H1 (cell line): Measurements from ENCODE around the gene ESR1. TPM values are rescaled to one million over a fixed set of nuclear protein-coding genes. Genes with fewer than 3 reads are reported as not detected.

Experiments used
- CTCF ChIA-PET: fragments of 300-600 bp; sonication (Branson Sonifier 250); formaldehyde crosslinking; loops from one replicate; lab custom pipeline; 2021; ENCODE audit not compliant: partially characterized antibody; lab: Charles Lee
- POLR2A ChIA-PET: fragments of 300-600 bp; sonication (Branson Sonifier 250); formaldehyde crosslinking; loops from one replicate; lab custom pipeline; 2021; ENCODE audit warnings: inconsistent platforms; ENCODE audit not compliant: partially characterized antibody; lab: Charles Lee
- DNase-seq, 2 experiments: peaks; one replicate each; pipeline versions ENCODE4 v3.0.0 to v3.0.0-alpha.2; 2010 to 2022; ENCODE audit warnings: low spot score in 2 of 2, low read depth in 1 of 2, mixed read lengths in 1 of 2
- FAIRE-seq: peaks from 2 replicates; lab custom pipeline; 2011; peaks lifted over from hg19 to GRCh38; lab: Jason Lieb, UNC
- H2AFZ ChIP-seq: 2 replicates; pipeline ENCODE4 v1.8.1; 2012; ENCODE audit warnings: low read length, inconsistent platforms
- H2AK5ac ChIP-seq: 2 replicates; pipeline ENCODE4 v1.6.1; 2013; ENCODE audit warnings: low read depth, low read length
- H2BK120ac ChIP-seq: replicated peaks from 2 replicates; pipeline ENCODE3; 2013; ENCODE audit warnings: low read depth, low read length, inconsistent platforms
- H2BK12ac ChIP-seq: 2 replicates; pipeline ENCODE4 v1.6.1; 2013; ENCODE audit warnings: low read depth, low read length
- H2BK15ac ChIP-seq: 2 replicates; pipeline ENCODE4 v1.6.1; 2013; ENCODE audit warnings: low read length
- H2BK20ac ChIP-seq: 2 replicates; pipeline ENCODE4 v1.6.1; 2013; ENCODE audit warnings: low read length
- H2BK5ac ChIP-seq: 2 replicates; pipeline ENCODE4 v1.6.1; 2013; ENCODE audit warnings: low read depth, low read length
- H3K14ac ChIP-seq: 2 replicates; pipeline ENCODE4 v1.6.1; 2013; ENCODE audit warnings: inconsistent platforms; ENCODE audit not compliant: insufficient read length
- H3K18ac ChIP-seq: 2 replicates; pipeline ENCODE4 v1.6.1; 2013; ENCODE audit warnings: low read length; ENCODE audit errors: extremely low read depth
- H3K23ac ChIP-seq: 2 replicates; pipeline ENCODE4 v1.6.1; 2013; ENCODE audit warnings: inconsistent platforms; ENCODE audit not compliant: insufficient read length
- H3K23me2 ChIP-seq: 2 replicates; pipeline ENCODE4 v1.6.1; 2013; ENCODE audit warnings: low read depth, low read length
- H3K27ac ChIP-seq: 2 replicates; pipeline ENCODE4 v1.6.1; 2011; ENCODE audit warnings: low read depth, low read length, inconsistent platforms
- H3K27me3 ChIP-seq, 4 experiments: replicated peaks in 1 of 4; 1 replicate in 1 of 4; 2 replicates in 3 of 4; pipeline versions ENCODE4 v1.6.1 to v1.8.1; 2011 to 2013; ENCODE audit warnings: low read length in 3 of 4, mild to moderate bottlenecking in 3 of 4, inconsistent platforms in 2 of 4, mixed read lengths in 2 of 4, moderate library complexity in 1 of 4; ENCODE audit not compliant: control insufficient read depth in 3 of 4, insufficient read depth in 3 of 4; ENCODE audit errors: extremely low read depth in 1 of 4
- H3K36me3 ChIP-seq, 4 experiments: 2 replicates each; pipeline versions ENCODE4 v1.6.1 to v1.8.1; 2011 to 2013; ENCODE audit warnings: mild to moderate bottlenecking in 4 of 4, low read length in 3 of 4, moderate library complexity in 2 of 4, control low read depth in 1 of 4, inconsistent platforms in 1 of 4; ENCODE audit not compliant: insufficient read depth in 4 of 4, control insufficient read depth in 2 of 4
- H3K4ac ChIP-seq: replicated peaks from 2 replicates; pipeline ENCODE3; 2013; ENCODE audit warnings: low read length, low read depth, mixed read lengths, inconsistent platforms; ENCODE audit not compliant: insufficient read length
- H3K4me1 ChIP-seq, 4 experiments: replicated peaks in 1 of 4; 1 replicate in 1 of 4; 2 replicates in 3 of 4; pipeline versions ENCODE4 v1.6.1 to v1.8.1; 2011 to 2013; ENCODE audit warnings: low read length in 3 of 4, inconsistent platforms in 2 of 4, mixed read lengths in 1 of 4; ENCODE audit not compliant: insufficient read depth in 4 of 4, control insufficient read depth in 3 of 4
- H3K4me2 ChIP-seq, 2 experiments: 2 replicates each; pipeline versions ENCODE4 v1.6.1 to v1.8.1; 2011 to 2013; ENCODE audit warnings: low read depth in 2 of 2, low read length in 2 of 2, control low read depth in 1 of 2, inconsistent platforms in 1 of 2, mild to moderate bottlenecking in 1 of 2; ENCODE audit not compliant: insufficient read depth in 1 of 2
- H3K4me3 ChIP-seq, 4 experiments: fragments of 200-600, 300-600 bp in 1 of 4; sonication (generic), shearing (Covaris generic), sonication (Bioruptor Twin) in 1 of 4; 2 replicates each; pipeline versions ENCODE4 v1.5.1 to v1.8.1; 2011 to 2016; ENCODE audit warnings: low read length in 4 of 4, low read depth in 3 of 4, control low read depth in 2 of 4, inconsistent platforms in 2 of 4, mild to moderate bottlenecking in 2 of 4, mixed read lengths in 1 of 4, moderate library complexity in 1 of 4; ENCODE audit not compliant: insufficient read depth in 2 of 4; ENCODE audit errors: extremely low read depth in 1 of 4
- H3K56ac ChIP-seq: replicated peaks from 2 replicates; pipeline ENCODE3; 2013; ENCODE audit warnings: low read depth, mild to moderate bottlenecking, mixed read lengths, low read length, inconsistent platforms; ENCODE audit not compliant: insufficient read length
- H3K79me1 ChIP-seq: 2 replicates; pipeline ENCODE4 v1.6.1; 2013; ENCODE audit warnings: low read depth, low read length, control low read depth
- H3K79me2 ChIP-seq, 2 experiments: 2 replicates each; pipeline versions ENCODE4 v1.6.1 to v1.8.1; 2012 to 2013; ENCODE audit warnings: low read length in 2 of 2, mild to moderate bottlenecking in 2 of 2, inconsistent platforms in 1 of 2; ENCODE audit not compliant: insufficient read depth in 2 of 2, control insufficient read depth in 1 of 2
- H3K9ac ChIP-seq, 4 experiments: replicated peaks in 1 of 4; 1 replicate in 1 of 4; 2 replicates in 3 of 4; pipeline versions ENCODE4 v1.6.1 to v1.8.1; 2011 to 2013; ENCODE audit warnings: low read depth in 3 of 4, low read length in 3 of 4, control low read depth in 2 of 4, mild to moderate bottlenecking in 2 of 4, moderate library complexity in 2 of 4, inconsistent platforms in 1 of 4; ENCODE audit errors: extremely low read depth in 1 of 4
- H3K9me3 ChIP-seq, 2 experiments: 2 replicates each; pipeline versions ENCODE4 v1.6.1 to v1.8.1; 2012 to 2013; ENCODE audit warnings: mild to moderate bottlenecking in 2 of 2, moderate library complexity in 2 of 2, control low read depth in 1 of 2, inconsistent platforms in 1 of 2, low read depth in 1 of 2, low read length in 1 of 2, mixed read lengths in 1 of 2; ENCODE audit not compliant: insufficient read depth in 2 of 2
- H4K20me1 ChIP-seq, 2 experiments: replicated peaks in 1 of 2; 2 replicates each; pipeline versions ENCODE3 to v1.8.1; 2011 to 2013; ENCODE audit warnings: inconsistent platforms in 2 of 2, low read length in 2 of 2, mild to moderate bottlenecking in 1 of 2; ENCODE audit not compliant: insufficient read depth in 2 of 2, control insufficient read depth in 1 of 2
- H4K5ac ChIP-seq: 2 replicates; pipeline ENCODE4 v1.6.1; 2013; ENCODE audit warnings: low read length, low read depth, mixed read lengths, inconsistent platforms; ENCODE audit not compliant: insufficient read length
- H4K8ac ChIP-seq: 2 replicates; pipeline ENCODE4 v1.8.0; 2013; ENCODE audit warnings: mild to moderate bottlenecking, moderate library complexity, low read length, inconsistent platforms; ENCODE audit not compliant: insufficient read depth; ENCODE audit errors: extremely low read depth
- H4K91ac ChIP-seq: replicated peaks from 2 replicates; pipeline ENCODE3; 2013; ENCODE audit warnings: low read length, mixed read lengths, inconsistent platforms; ENCODE audit not compliant: insufficient read length
- CTBP2 ChIP-seq: IDR thresholded peaks from 2 replicates; pipeline ENCODE4 v1.7.0; 2011; ENCODE audit warnings: borderline replicate concordance, mild to moderate bottlenecking, moderate library complexity, mixed read lengths, low read length; ENCODE audit not compliant: insufficient read depth, insufficient read length
- KDM1A ChIP-seq: fragments of 200-600, 300-600 bp; sonication (generic); IDR thresholded peaks from 2 replicates; pipeline ENCODE4 v1.7.1; 2016; ENCODE audit warnings: mild to moderate bottlenecking, low read length, borderline replicate concordance
- TAF1 ChIP-seq: IDR thresholded peaks from 2 replicates; pipeline ENCODE4 v1.6.1; 2011; ENCODE audit warnings: mild to moderate bottlenecking, low read depth, low read length
- ZNF274 ChIP-seq: IDR thresholded peaks from 2 replicates; pipeline ENCODE4 v1.7.0; 2012; ENCODE audit warnings: low read length, borderline replicate concordance; ENCODE audit errors: extremely low read depth
- WGBS, 2 experiments: shearing (Covaris generic) in 1 of 2; methylation state at CpG; one replicate each; pipeline versions ENCODE4 v1.1.6 to v1.1.7; 2013 to 2015; ENCODE audit warnings: low lambda C conversion rate in 2 of 2, mixed read lengths in 2 of 2, inconsistent platforms in 1 of 2, low coverage in 1 of 2, missing lambda C conversion rate in 1 of 2; ENCODE audit not compliant: insufficient replicate concordance in 2 of 2, insufficient coverage in 1 of 2, insufficient read length in 1 of 2; ENCODE audit errors: extremely low coverage in 1 of 2, missing lambda C conversion rate in 1 of 2; 5-methylcytosine and 5-hydroxymethylcytosine counted together
- polyA plus RNA-seq, 7 experiments: library from polyadenylated mRNA; depleted of rRNA in 3 of 7; stranded (reverse) in 5 of 7; unstranded in 2 of 7; fragments of >200 nt in 5 of 7; fragments of 200-250 nt in 2 of 7; gene quantifications; 1 replicate in 5 of 7; 2 replicates in 1 of 7; 4 replicates in 1 of 7; pipeline versions ENCODE4 v1.2.1 to v1.2.3, GENCODE V29; 2011 to 2013; ENCODE audit warnings: missing spikeins in 2 of 7, mixed read lengths in 2 of 7
- total RNA-seq: library from RNA; stranded (reverse); fragmentation: NEBNext Ultra II Directional; extraction: Animal tissue kit (Norgen Biotek cat#: 25700); gene quantifications from 2 replicates; pipeline ENCODE4 v1.2.1, GENCODE V29; 2021
- TF ChIP-seq, protein P1 (sequence below), 3 experiments: IDR thresholded peaks; 1 replicate in 2 of 3; 2 replicates in 1 of 3; pipeline versions ENCODE4 v1.5.1 to v1.6.1; 2011; ENCODE audit warnings: low read length in 3 of 3, mild to moderate bottlenecking in 3 of 3, inconsistent platforms in 2 of 3, low read depth in 1 of 3, moderate library complexity in 1 of 3; ENCODE audit not compliant: insufficient read depth in 1 of 3; ENCODE audit errors: control extremely low read depth in 1 of 3

The ESR1 gene
- total and polyA plus RNA-seq, 2 of the 8 experiments (the other 6 are each of a cell fraction or from before 2014, with no cell fraction given): 0.03 to 0.17 TPM

DNA sequence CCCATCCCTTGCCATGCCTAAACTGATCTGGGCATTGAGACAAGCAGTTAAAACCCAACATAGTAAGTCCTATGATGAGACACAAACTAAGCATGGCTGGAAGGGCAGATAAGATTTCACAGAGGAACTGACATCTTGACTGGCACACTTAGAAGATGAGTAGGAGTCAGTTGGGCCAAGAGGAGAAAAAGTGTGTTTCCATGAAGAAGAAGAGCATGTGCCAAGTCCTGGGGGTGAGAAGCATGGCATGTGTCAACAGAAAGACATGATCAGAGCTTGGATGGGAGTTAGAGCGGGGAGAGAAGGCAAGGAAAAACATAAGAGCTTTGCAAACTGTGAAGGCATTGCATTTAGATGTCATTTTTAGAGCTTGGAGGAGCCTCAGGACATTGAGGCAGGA is 68.0 kb downstream of the ESR1 start:
- H4K91ac ChIP-seq: no peak overlapping the region
- no peaks in the 10 kb centered on the region for H3K36me3 ChIP-seq
- no peak overlapping the region for H2BK20ac ChIP-seq
- H3K4ac ChIP-seq: no peak overlapping the region
- 82% methylated on average over 1 of the region's 1 CpG; no CpG with 5 or more reads in 1 of the 2 experiments for WGBS, 2 experiments
- no peak overlapping the region for H3K56ac ChIP-seq
- H3K23me2 ChIP-seq: no peaks in the 10 kb centered on the region
- DNase-seq: no peak
- H3K4me1 ChIP-seq: no peaks in the 10 kb centered on the region
- H4K8ac ChIP-seq: no peak overlapping the region; the same call in 1 of the 2 replicates
- H2AK5ac ChIP-seq: no peak overlapping the region
- H3K23ac ChIP-seq: no peak overlapping the region
- H3K14ac ChIP-seq: no peak overlapping the region
- no peak overlapping the region for H2BK120ac ChIP-seq
- no peak overlapping the region for H3K27ac ChIP-seq
- POLR2A ChIA-PET: no interaction called here
- H3K4me3 ChIP-seq: no peak overlapping the region
- H4K20me1 ChIP-seq: no peaks in the 10 kb centered on the region
- no peaks in the 10 kb centered on the region for H3K79me1 ChIP-seq
- FAIRE-seq: no peak
- H3K4me2 ChIP-seq: no peak overlapping the region
- H2AFZ ChIP-seq: no peak overlapping the region
- H3K18ac ChIP-seq: no peak overlapping the region
- H3K9me3 ChIP-seq: no peaks in the 10 kb centered on the region
- H3K27me3 ChIP-seq: no peaks in the 10 kb centered on the region
- TF ChIP-seq TAF1 (no peak), KDM1A (no peak), CTBP2 (no peak), ZNF274 (no peak)
- TF ChIP-seq, protein P1, sequence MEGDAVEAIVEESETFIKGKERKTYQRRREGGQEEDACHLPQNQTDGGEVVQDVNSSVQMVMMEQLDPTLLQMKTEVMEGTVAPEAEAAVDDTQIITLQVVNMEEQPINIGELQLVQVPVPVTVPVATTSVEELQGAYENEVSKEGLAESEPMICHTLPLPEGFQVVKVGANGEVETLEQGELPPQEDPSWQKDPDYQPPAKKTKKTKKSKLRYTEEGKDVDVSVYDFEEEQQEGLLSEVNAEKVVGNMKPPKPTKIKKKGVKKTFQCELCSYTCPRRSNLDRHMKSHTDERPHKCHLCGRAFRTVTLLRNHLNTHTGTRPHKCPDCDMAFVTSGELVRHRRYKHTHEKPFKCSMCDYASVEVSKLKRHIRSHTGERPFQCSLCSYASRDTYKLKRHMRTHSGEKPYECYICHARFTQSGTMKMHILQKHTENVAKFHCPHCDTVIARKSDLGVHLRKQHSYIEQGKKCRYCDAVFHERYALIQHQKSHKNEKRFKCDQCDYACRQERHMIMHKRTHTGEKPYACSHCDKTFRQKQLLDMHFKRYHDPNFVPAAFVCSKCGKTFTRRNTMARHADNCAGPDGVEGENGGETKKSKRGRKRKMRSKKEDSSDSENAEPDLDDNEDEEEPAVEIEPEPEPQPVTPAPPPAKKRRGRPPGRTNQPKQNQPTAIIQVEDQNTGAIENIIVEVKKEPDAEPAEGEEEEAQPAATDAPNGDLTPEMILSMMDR (IDR thresholded peaks at IDR 0.05; ENCODE audit: control extremely low read depth in 1 of 3, insufficient read depth in 1 of 3, low read depth in 1 of 3, low read length in 3 of 3): no peak
- no peak overlapping the region for H3K9ac ChIP-seq
- CTCF ChIA-PET: no interaction called here
- H4K5ac ChIP-seq: no peak overlapping the region
- no peaks in the 10 kb centered on the region for H3K79me2 ChIP-seq
- no peak overlapping the region for H2BK5ac ChIP-seq
- no peak overlapping the region for H2BK15ac ChIP-seq
- H2BK12ac ChIP-seq: no peak overlapping the region
